NK-92 (cell line): ENCODE data around the gene ZBTB42.
"Not testable (repeated sequence)": the region's sequence is repeated elsewhere in the genome, so short reads cannot be mapped to it uniquely, and the experiment has no call there.

Experiments used
- DNase-seq: peaks from one replicate; lab custom pipeline; 2025; ENCODE audit not compliant: unreplicated experiment; lab: John Stamatoyannopoulos, UW

Gene ZBTB42

DNA sequence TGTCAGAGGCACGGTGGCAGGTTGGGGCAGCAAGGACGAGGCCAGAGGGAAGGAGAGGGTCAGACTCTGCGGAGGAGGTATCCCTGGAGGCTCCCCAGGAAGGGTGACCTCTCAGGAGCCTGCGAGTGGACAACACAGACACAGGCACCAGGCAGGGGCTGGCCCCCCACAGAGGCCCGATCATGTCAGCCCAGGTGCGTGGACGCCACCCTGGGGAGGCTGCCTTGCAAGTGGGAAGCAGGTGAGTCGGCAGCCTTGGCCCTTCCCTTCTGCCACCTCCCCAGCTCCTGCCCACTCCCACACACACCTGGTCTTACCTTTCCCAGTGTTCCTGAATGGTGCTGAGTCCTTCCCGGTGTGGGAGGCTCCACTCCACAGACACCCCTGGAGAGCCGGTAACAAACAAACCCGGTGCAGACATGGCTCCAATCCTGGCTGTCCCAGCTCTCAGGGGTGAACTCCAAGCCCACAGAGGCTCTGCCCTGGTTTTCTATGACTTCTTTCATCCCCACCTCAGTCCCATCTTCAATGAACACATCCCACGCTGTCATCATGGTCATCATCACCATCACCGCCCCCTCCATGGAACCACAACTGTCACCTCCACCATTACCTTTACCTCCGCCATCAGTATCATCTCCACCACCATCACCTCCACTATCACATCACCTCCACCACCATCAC, 5.2 kb downstream of the ZBTB42 start:
- no peak for DNase-seq

DNA sequence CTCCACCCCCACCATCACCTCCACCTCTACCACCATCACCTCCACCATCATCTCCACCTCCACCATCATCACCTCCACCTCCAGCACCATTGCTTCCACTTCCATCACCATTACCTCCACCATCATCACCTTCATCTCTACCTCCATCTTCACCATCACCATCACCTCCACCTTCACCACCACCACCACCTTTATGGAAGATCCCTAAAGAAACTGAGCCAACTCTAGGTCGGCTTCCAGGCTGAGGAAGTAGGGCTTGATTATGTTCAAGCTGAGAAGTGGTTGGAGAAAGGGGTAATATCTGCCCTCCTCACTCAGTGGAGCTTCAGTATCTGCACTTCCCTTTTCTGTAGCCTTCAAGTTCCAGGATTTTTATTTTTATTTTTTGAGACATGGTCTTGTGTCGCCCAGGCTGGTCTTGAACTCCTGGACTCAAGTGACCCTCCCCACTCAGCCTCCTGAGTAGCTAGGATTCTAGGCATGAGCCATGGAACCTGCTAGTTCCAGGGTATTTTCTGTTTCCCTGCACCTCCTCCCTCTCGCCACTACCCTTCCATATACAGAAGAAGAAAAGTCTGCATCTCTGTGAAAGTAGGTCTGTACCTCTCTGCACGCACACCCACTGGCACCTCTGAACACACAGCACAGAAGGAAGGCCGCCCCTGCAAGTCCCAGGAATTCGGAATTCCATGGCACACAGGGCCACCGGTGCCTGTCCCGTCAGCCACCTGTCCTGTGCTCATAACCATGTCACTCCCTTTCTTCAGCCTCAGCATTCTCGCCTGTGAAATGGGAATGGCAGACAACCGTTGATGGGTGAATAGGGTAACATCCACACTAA, 5.9 kb downstream of the ZBTB42 start:
- DNase-seq: no peak

DNA sequence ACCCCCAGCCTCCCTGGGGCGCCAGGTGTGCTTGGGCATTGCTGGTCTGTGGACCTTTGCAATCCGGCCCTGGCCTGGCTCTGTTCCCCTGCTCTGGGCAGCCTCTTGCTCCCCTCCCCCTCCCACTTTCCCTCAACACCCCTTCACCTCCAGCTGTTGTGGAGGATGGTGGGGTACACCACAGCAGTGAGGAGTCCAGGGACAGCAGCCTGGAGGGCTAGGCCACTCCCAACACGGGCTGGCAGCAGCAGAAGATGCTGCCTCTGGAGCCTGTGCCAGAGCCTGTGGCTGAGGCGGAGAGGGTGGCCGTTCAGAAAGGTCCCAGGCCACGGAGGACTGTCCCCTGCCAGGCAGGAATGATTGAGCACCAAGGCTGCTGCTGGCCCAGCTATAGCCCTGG, 7.6 kb downstream of the ZBTB42 start:
- no peak for DNase-seq

DNA sequence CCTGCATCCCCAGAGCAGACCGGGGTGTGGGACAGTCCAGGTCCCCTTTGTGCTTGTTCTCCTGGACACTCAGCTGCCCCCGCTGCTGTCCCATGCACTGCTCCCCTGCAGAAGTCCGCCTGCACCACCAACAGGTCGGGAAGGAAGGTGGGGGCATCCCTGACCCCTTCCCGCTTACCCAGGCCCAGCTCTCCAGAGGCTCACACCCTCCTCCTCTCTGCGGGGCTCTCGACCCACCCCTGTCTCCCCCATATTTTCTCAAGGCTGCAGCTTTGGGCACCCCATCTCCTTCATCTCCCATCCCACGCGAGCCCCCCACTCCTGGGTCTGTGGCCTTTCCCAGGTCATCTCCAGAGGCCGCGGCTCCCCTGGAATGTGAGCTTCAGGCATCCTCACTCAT, 9.4 kb downstream of the ZBTB42 start:
- no peak for DNase-seq

DNA sequence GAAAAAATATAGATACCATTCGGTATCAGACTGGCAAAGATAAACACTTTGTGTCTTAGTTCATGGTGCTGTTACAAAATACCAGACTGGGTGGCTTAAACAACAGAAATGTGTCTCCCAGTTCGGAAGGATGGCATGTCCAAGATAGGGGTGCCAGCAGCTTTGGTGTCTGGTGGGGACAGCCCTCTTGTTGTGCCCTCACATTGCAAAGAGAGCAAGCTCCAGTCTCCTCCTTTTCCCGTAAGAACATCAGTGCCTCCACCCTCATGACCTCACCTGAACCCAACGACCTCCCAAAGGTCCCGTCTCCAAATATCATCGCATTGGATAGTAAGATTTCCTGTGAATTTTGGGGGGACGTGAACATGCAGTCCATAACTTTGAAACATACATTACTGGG, 12.4 kb downstream of the ZBTB42 start:
- DNase-seq: no peak

DNA sequence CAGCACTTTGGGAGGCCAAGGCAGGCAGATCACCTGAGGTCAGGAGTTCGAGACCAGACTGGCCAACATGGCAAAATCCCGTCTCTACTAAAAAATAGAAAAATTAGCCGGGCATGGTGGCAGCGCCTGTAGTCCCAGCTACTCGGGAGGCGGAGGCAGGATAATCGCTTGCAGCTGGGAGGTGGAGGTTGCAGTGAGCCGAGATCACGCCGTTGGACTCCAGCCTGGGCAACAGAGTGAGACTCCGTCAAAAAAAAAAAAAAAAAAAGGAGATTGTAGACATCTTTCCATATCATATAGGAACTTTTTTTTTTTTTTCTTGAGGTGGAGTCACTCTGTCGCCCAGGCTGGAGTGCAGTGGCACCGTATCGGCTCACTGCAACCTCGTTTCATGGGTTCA, 13.8 kb downstream of the ZBTB42 start:
- not testable (repeated sequence) for DNase-seq

DNA sequence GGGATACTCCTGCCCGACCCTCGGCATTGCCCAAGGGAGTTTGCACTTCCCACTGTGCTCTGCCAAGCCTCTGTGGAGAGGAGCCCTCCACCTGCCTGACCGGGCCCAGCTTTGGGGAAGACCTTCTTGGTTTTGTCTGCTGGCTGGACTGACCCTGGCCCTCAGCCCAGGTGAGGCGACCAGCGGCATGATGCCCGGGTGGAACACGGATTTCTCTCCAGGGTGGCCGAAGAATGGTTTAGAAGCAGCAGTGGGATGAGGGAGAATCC, 15.6 kb downstream of the ZBTB42 start:
- DNase-seq: no peak

DNA sequence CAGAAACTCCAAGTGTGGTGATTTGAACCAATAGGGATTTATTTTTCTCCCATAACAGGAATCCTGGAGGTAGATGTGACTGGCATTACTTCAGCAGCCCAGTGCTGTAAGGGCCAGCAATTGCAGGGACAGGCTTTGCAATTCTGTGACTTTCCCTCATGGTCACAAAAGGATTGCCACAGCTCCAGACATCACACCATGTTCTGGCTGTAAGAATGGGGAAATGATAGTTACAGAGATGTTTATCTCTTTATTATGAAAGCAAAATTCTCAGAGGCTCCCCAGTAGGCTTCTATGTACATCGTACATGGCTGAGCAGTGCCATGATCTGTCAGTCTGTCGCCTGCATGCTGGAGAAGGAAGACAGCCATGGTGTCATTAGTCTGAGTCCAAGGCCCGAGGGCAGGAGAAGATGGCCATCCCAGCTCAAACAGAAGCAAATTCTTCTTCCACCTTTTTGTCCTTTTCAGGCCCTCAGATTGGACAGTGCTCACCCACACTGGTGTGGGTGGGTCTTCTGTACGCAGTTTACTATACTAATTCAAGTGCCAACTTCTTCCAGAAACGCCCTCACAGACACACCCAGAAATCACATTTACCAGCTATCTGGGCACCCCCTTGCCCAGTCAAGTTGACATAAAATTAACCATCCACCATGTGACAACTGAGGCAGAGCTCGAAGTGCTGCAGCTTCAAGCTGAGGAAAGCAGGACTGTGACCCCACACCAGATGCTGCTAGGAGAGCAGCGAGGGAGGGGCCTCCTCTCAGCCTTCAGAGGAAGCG, 17.2 kb downstream of the ZBTB42 start:
- DNase-seq: no peak

DNA sequence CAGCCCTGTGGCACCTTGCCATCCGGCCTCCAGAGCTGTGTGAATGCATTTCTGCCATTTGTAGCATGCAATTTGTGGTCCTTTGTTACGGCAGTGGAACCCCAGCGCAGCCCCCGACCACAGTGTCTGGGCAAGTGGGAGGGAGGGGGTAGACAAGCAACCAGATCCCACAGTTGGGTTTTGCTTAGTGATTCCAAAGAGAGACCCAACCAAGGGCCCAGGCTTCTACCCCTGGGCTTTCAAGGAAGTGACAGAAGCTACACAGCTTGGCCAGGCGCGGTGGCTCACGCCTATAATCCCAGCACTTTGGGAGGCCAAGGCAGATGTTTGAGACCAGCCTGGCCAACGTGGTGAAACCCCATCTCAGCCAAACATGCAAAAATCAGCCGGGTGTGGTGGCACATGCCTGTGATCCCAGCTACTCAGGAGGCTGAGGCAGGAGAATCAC, 17.8 kb downstream of the ZBTB42 start:
- no peak for DNase-seq

DNA sequence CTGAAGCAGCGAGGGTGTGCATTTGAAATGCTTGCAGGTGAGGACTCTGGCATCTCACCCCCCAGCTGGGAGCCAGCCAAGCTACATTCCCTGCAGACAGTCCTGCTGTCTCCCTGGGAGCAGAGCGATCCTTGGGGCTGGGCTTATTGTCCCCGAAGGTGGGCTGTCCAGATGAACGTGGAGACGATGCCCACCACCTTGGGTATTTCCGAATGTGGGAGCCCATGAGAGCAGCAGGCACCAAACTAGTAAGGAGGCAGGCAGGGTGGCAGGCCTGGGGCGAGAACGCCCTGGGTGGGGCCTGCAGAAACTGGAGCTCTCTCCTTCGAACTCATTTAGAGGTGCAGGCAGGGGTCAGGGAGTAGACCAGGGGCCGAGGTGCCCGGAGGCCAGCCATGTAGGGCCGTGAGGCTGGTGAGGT, 18.5 kb downstream of the ZBTB42 start:
- DNase-seq: no peak

DNA sequence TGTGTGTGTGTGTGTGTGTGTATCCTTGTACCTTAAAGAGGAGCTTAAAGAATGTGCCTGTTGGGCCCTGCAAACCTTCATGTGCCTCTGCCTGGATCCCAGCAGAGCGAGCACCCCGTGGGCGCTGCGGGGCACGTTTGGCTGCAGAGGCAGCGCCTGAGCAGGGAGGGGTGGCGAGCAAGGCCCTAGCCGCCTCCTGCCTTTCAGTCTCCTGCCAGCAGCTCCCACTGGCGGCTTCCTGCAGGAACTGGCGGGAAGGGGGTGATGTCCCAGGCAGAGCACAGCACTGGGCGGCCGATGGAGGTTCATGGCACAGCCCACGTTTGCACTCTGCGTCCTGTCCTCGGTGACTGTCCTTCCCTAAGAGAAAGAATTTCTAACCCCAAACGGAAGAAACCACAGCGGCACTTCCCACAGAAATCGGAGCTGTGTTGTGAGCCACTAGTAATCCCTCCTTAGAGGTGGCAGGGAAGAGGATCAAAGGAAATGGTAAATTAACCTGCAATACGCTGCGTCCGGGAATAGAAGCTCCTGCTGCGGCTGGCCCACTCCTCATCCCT, 19.8 kb downstream of the ZBTB42 start:
- DNase-seq: no peak

DNA sequence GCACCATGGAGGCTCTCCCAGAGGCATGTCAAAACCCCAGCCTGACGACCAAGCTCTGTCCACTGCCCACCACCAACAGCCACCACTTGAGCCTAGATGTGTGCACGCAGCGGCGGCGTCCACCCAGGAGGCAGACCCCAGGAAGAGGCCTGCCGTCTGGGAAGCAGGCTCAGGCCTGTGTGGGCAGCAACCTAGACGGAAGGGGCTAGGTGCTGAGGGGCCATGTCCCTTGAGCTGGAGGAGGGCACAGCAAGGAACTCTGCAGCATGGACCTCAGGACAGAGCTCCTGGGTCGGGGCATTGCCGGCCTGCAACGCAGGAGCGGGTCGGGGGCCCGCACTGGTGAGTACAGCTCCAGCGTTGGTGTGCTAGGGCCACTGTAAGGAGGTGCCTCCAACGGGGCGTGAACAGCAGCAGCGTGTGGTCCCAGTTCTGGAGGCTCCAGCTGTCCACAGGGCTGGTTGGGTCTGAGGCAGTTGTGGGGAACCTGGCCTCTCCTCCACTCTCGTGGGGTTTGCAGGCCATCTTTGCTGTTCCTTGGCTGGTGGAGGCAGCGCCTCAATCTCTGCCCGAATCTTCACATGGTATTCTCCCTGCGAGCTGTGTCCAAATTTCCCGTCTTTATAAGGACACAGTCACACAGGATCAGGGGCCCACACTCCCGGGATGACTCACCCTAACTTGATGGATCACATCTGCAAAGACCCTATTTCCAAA, 20.5 kb downstream of the ZBTB42 start:
- no peak for DNase-seq

DNA sequence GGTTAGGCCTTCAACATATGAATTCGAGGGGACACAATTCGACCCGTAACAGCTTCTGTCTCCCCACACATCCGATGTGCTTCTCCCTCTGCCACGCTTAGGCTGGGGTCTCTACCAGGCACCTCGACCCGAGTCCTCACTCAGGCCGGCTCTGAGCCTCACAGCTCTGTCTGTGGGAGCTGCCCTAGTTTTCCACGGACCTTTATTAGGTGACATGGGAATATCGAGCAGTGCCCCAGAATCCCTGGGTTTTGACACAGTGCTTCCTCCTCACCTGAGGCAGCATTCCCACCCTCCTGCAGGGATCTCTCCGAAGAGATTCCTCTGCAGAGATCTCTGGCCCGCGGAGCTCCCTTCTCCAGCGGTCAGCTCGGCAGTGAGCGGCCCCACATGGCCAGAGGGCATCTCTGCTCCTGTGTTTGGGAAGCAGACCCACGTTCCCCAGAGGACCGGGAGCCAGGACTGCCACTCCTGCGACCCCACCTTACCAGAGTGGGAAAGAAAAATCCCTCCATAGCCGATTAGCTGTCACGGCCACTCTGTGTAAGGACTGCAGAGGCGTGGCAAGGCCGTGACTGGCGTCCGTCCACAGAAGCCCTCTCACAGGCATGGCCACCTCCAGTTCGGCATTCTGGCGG, 21.2 kb downstream of the ZBTB42 start:
- DNase-seq: no peak

DNA sequence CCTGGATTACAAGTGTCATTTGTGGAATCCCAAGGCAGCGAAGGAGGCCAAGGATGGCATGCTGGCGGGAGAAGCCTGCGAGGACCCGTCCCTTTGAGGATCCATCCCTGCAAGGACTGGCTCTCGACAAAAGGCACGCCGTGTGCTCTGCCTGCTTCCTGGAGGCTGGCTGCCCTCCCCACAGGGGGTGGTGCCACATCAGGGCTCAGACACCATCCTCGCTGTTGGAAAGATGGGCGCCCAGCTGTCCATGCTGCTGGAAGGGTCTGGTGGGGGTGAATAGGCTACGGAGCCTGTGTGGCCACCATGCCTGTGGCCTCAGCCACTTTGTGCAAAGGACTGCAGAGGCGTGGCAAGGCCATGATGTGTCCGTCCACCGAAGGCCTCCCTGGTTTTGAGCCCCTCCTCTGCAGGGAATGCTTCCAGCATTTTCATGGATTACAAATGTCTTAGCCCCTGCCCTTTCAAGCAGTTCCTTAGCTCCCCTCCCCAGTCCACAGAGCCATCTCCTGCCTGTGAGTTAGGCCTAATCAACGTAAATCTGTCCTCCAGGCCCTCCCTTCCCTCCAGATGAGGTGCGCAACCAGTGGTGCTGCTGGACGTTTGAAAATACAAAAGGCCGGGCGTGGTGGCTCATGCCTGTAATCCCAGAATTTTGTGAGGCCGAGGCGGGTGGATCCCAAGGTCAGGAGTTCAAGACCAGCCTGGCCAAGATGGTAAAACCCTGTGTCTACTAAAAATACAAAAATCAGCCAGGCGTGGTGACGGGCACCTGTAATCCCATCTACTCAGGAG, 22.1 kb downstream of the ZBTB42 start:
- no peak for DNase-seq

DNA sequence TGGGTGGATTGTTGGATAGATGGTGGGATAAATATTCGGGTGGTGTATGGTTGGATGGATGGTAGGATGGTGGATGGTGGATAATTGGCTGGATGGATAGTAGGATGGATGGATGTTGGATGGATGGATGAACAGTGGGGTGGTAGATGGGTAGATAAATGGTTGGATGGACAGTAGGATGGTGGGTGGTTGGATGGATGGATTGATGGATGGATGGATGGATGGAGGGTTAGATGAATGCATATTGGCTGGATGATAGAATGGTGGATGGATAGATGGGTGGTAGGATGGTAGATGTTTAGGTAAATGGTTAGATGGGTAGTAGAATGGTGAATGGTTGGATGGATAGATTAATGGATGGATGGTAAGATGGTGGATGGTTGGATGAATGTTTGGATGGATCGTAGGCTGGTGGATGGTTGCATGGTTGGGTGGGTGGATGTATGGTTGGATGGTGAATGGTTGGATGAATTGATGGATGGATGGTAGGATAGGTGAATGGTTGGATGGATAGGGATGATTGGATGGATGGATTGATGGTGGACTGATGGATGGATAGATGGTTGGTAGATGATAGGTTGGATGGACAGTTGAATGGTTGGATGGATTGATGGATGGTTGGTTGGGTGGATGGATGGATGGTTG, 23.6 kb downstream of the ZBTB42 start:
- DNase-seq: no peak

DNA sequence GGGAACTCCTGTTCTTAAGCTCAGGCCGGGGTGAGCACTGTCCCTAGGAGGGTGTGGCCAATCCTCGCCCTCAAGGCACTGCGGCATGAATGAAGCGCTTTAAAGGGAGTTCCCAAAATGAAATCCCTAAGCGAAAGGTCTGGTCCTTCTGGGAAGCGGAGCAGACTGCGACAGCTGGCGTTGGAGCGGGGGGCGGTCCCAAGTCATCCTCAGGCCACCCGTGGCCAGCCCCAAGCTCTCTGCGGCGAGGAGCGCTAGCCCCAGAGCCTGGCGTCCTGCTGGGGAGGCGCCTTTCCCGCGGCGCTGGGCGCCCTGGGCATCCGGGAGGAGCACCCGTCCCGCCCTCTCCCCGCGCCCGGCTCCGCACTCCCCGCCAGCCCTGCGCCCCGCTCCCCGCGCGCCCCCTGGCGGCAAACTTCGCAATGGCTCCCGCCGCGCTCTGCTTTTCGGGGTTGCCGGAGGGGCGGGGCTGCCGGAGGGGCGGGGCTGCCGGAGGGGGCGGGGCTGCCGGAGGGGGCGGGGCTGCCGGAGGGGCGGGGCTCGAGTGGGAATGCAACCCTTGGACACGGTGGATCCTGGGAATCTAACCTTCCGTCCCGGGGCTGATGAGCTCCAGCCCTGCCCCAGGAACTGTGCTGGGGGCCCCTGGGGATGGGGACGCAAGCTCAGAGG, 25.4 kb downstream of the ZBTB42 start:
- peak; percentile 18 for DNase-seq

DNA sequence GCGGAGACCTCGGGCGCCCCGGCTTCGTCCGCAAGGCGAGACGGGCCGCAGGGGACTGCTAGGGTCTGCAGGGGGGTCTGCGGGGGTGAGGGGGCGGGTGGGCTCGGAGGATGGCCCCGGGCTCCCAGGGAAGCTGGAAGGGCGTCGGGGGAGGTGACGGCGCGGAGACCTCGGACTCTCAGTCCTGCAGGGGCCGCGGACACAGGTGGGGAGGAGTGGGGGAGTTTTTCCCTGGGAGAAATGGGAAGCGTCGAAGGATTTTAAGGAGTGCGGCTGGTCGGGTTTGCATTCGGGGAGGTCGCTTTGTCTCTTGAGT, 25.9 kb downstream of the ZBTB42 start:
- no peak for DNase-seq

DNA sequence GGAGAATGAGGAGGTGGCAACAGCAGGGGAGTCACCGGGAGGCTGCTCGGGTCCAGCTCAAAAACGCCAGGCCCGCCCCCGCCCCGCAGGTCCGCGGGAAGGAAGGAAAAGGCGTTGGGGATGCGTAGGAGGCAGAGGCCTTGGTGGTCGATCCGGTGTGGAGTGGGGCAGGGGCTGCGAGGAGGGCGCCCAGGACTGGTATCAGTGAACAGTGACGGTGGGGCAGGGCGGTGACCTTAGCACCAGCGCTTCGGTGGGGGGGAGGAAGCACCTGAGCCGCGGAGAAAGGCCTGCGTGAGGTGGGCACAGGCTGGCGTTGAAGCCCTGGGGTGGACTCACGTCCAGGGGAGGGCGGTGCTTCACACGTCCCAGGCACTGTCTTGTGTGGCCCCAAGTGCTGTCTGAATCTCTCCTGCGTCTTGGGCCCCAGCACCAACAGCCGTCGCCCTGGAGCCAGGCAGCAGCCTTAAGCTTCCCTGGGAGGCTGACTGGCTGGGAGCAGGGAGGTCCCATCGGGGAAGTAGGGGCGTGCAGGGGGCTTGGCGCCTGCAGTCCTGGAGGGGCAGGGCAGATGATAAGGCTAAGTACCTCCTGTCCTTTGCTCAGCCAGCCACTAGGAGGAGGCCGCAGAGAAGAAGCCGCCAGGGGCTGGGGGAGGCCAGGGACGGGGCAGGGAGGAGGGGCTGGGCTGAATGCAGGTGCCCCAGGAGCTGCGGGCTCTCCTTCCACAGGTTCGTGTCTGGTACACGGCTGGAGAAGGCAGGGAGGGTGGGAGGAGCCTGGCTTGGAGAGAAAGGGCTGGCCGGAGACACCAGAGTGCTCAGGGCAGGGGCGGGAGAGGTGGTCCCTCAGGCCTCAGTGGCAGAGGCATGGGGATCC, 26.5 kb downstream of the ZBTB42 start:
- DNase-seq: no peak
